ENCODE data around the gene HMGA1.
A peak's percentile ranks its signal among the peaks of the same experiment; 100 is the strongest.

Gene HMGA1

DNA sequence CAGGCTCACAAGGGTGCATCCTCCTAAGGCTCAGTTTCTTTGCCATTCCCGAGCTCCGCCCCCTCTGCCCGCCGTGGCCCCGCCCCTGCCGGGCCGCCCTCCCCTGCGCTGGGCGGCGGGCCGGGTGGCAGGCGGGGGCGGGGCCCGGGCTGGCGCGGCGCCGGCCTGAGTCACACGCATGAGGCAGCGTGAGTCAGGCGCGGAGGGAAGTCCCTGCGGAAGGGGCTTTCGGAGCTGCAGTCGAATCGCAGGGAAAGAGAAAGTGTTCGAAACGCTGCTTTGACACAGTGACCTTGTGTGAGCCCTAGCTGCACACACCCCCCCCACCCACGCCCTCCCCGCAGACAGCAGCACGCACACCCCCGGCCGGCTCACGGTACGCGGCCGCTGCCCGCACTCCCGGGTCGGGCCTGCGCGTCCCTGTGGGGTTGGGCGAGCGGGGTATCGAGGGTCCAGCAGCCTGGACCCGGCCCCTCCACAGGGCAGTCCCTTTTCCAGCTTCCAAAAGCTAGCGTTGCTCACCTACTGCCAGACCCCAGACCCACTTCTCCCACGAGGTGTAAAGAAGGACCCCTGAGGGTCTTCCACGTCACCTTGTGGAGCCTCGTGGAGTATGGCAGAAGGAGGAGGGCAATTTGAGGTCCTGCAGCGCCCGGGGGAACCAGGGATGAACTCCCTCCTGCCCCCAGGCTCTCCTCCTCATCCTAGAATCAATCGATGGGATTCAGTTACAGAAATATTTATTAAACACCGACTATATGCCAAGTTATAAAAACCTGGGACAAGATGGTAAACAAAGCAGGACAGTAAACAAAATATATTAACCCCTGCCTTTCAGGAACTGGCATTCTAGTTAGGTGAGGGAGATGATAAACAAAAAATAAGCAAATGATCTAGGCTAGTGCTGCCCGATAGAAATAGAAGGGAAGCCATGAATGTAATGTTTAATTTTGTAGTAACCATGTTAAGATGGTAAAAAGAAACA, 12.4 kb upstream of the HMGA1 start:
- DNase-seq (ENCODE audit: low read depth) = peak; percentile 91

DNA sequence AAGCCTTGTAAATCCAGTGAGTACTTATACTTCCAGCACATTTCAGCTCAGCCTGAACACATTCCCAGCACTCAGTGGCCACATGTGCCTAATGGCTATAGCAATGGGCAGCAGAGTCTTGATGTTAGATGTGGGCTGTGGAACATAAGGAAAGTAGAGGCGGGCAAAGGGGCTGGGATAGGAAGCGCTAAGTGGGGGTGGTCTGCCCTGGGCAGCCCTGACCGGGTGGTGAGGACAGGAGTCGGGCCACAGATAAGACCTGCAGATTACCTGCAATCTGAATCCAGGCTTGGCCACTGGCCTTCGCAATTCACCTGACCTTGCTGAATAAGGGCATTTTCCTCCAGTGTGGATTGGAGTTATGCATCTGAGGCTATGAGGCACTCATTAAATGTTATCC, 11.1 kb upstream of the HMGA1 start:
- no peak for DNase-seq (ENCODE audit: low read depth)

DNA sequence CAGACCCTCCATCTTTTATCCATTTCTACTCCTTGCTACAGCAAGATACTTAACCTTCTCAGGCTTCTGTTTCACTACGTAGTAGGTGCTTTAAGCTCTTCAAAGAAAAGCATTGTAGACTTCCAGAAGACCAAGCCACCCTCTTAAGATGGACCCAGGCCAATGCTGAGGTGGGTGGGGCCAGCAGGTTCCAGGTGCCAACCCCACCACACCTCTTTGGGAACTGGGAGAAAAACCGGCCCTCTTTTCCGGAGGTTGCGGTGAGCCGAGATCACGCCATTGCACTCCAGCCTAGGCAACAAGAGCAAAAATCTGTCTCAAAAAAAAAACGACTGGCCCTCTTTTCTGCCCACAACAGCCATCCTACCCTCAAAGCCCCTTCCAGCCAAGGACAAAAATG, 10.6 kb upstream of the HMGA1 start:
- no peak for DNase-seq (ENCODE audit: low read depth)

DNA sequence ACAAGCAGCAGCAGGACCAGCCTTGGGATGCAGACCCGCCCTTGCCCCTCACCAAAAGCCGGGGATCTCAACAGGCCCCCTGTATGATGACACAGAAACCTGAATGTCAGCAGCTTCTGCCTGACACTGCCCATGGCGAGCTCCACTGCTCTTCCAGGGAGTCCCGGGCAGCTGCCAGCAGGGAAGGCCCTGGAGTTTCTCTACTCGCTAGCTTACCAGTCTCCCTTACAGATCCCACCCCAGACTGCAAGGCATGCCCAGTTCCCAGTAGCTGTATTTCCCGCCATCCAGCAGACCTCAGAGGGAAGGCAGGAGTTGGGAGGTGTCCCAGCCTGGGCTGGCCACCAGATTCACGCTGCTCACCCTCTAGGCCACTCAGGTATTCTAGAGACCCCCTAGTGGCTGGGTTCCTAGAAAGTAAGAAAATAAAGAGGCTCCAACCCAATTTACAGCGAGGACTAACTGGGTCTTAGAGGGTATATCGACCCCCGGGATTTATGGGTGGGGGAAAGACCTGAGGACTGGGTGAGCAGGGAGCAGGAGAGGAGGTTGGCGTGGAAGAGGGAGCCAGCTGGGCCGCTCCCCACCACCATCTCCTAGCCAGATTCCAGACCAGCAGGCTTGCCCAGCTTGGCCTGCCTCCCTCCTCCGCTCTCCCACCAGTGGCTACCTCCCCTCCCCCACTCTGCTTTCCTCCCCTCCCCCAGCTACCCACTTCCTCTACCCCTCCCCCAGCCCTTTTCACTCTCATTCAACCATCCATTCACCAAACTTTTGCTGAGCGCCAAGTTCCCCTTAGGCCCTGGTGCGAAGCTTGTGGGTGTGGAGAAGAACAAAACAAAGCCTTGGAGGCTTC, 9.7 kb upstream of the HMGA1 start:
- no peak for DNase-seq (ENCODE audit: low read depth)

DNA sequence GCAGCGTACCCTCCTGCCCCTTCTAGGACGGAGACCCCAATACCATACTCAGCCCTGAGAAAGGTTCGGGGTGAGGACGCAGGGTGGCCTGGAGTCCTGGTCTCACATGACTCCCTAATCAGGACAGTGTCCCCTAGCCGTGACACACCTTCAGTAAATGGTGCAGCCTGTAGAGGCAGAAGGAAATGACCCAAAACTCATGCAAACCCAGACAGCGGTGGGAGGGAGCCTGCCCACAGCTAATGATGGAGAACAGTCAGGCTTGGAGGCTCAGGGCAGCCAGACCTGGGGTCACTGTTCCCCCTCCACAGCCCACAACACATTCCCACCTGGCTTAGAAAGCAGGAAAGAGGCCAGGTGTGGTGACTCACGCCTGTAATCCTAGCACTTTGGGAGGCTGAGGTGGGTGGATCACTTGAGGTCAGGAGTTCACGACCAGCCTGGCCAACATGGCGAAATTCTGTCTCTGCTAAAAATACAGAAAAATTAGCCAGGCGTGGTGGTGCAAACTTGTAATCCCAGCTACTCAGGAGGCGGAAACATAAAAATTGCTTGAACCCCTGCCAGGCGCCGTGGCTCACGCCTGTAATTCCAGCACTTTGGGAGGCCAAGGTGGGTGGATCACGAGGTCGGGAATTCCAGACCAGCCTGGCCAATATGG, 8.8 kb upstream of the HMGA1 start:
- DNase-seq (ENCODE audit: low read depth) = peak; percentile 52

DNA sequence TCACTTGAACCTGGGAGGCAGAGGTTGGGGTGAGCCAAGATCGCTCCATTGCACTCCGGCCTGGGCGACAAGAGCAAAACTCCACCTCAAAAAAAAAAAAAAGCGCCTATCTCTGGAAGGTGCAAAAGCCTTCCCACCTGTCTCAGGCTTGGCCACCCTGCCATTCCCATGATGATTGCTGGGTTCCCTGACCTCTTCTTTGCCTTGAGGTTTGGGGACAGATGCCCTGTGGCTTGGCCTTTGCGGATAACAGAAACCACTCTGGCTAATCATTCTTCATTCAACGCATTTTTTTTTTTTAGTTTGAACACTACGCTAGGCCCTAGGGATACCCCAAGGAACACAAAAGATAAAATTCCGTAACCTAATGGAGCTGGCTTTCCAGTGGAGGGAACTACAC, 6.8 kb upstream of the HMGA1 start:
- no peak for DNase-seq (ENCODE audit: low read depth)

DNA sequence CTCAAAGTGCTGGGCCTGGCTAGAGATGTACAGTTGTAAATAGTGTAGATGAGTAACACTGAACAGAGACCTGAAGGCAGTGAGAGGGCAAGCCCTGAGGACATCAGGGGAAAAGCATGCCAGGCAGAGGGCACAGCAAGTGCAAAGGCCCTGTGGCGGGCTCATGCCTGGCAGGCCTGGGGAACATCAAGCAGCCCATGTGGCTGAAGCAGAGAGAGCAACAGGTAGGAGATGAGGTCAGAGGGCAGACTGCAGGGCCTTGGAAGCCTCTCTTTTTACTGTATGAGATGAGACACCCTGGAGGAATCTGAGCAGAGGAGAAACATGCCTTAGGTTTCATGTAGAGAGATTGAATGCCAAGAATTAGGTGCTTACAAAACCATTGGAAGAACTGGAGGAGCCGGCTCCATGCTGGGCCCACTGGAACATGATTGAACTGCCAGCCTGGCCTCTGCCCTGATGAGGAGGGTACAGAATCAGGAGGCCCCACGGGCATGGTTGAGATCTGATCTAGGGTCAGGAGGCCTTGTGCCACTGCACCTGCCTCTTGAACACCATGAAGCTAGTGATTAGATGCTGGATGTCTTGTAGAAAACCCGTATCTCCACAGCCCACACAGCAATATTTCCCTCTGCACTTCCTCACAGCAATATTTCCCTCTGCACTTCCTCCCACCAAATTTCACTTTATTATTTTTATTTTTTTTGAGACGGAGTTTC, 5.9 kb upstream of the HMGA1 start:
- DNase-seq (ENCODE audit: low read depth) = peak; percentile 37

DNA sequence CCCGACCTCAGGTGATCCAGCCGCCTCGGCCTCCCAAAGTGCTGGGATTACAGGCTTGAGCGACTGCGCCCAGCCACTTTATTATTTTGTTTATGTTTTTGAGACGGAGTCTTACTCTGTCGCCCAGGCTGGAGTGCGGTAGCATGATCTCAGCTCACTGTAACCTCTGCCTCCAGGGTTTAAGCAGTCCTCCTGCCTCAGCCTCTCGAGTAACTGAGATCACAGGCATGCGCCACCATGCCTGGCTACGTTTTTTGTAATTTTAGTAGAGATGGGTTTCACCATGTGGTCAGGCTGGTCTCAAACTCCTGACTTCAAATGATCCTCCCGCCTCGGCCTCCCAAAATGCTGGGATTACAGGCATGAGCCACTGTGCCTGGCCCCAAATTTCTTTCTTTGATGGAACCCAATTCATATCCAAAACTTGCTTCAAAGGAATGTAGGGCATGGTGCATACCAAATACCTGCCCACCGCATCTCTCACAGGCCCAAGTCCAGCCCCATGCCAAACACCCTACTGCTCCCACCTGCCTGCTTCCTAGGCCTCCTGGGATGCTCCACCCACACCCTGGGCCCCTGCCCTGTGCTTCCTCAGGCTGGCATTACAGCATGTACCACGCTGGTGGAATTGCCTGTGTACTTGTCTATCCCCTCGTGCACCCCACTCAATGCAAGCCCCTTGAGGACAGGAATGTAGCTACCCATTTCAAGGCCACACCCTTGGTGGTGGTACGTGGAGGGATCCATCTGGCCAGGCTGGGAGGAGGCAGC, 4.9 kb upstream of the HMGA1 start:
- no peak for DNase-seq (ENCODE audit: low read depth)

DNA sequence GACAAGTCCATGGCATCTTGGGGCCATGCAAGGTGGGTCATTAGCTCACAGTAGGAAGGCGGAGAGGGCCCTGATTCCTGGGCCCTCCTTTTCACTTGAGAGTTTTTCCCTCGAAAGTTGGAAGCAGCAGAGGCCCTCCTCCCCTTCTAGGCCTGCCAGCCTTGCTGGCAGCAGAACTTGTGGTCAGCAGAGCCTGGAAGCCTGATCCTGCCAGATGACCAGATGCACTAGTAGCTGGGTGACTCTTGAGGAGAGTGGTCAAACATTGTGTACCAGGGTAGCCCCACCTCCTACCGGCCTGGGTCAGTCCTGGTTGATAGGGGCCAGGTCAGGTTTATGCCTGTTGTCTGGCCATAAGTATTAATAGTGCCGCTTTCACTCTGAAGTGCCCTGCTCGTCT, 3.8 kb upstream of the HMGA1 start:
- peak; percentile 53 for DNase-seq (ENCODE audit: low read depth)

DNA sequence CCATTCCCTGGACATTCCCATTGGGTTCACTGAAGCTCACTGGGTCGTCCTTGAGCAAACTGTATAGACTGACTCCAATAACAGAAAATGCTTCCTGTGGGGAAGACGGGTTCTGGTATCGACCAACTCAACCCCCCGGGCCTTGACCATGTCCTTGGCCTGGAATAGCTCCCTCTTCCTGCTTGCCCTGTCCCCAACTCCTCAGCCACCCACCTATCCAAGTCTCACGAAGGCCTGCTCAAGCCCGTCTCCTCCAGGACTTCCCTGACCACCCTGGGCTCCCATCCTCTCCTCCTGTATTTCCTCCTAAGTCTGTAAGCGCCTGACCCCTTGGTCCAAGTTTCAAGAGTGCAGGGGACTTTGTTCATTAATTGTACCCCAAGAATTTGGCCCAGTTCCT, 2.8 kb upstream of the HMGA1 start:
- DNase-seq (ENCODE audit: low read depth) = no peak

DNA sequence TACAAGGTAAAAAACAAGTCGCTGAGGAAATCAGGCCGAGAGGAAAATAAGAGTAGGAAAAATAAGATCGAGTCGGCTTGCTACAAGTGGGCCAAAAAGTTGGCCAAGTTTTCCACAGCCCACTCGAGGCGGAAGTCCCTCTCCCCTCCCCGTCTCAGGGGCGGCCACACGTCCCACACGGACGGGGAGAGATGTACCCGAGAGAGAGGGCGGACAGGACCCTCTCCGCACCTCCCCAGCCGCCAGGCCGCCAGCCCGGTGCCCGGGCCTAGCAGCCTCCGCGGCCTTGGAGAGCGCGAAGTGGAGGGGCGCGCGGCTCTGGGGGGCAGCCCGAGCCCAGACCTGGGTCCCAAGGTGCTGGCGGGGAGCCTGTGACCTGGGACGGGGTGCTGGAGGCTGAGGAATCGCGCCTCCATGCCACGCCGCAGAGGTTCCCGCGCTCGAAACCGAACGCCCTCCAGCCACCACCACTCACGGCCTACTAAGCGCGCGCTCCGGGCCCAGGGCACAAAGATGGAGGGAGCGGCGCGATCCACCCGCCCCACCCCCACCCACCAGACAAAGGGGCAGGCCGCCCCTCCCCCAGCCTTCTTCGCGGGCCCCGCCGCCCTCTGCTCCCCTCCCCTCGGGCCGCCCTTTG, 1.9 kb upstream of the HMGA1 start:
- no peak for DNase-seq (ENCODE audit: low read depth)

DNA sequence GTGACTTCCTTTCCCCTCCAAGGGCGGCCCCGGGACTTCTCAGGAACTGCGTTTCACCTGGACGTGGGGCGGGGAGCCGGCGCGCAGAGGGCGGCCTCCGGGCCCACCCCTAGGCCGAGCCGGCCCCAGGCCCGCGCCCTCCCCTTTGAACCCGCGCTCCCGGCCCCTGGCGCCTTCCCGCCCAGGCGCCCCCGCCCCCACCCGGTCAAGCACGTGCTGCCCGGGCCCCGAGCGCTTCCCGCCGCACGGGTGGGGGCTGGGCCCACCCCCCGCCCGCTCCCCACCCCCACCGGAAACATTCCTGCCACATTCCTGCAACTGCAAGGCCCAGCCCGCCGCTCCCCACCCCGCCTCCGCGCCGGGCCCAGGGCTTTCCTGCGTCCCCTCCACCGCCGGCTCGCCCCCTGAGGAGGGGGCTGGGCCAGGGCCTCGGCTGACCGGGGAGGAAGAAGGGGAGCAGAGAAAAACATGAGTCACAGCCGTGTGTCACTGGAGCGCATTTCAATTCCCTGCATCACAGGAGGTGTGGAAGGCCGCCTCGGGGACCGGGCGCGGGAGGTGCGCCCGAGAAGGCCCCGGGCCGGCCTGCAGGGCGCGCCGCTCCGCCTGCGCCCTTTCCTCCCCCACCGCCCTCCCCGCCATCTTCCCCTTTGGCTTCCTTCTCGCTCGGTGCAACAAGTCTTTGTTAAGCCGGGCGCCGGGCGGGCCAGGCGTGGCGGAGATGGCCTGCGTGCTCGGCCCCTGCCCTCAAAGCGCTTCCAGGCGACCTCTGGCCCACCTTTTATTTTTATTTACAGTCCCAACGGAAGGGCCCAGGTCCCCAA, 1.2 kb upstream of the HMGA1 start:
- peak; percentile 78 for DNase-seq (ENCODE audit: low read depth)

DNA sequence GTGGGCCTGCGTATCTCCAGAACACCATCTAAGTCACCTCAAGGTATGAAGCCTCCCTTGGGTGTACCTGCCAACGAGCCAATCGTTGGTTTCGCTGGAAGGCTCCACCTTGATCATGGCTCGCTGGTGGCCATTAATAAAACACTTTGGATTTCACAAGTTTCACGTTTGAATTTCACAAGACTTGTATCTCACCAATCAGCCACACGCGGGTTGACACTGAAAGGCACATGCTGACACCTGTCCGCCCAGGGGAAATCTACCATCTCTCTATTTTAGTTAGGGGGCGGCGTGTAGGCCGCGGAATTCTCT, 586 bp upstream of the HMGA1 start:
- peak; percentile 48 for DNase-seq (ENCODE audit: low read depth)

DNA sequence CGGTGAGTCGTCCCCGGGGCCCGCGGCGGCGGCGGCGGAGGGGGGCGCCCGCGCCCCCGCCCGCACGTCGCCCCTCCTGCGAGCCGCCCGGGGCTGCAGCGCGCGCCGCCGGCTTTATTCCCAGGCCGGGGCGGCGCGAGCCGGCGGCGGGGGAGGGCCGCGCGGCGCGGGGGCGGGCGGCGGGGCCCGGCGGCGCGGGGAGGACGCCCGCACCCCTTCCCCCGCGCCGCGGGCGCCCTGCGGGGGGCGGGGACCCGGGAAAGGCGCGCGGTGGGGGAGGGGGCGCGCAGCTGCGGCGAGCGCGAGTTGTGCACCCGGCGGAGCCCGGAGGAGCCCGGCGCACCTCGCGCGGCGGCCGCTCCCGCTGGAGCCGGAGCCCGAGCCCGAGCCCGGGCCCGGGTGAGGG, 646 bp downstream of the HMGA1 start:
- DNase-seq (ENCODE audit: low read depth) = no peak

DNA sequence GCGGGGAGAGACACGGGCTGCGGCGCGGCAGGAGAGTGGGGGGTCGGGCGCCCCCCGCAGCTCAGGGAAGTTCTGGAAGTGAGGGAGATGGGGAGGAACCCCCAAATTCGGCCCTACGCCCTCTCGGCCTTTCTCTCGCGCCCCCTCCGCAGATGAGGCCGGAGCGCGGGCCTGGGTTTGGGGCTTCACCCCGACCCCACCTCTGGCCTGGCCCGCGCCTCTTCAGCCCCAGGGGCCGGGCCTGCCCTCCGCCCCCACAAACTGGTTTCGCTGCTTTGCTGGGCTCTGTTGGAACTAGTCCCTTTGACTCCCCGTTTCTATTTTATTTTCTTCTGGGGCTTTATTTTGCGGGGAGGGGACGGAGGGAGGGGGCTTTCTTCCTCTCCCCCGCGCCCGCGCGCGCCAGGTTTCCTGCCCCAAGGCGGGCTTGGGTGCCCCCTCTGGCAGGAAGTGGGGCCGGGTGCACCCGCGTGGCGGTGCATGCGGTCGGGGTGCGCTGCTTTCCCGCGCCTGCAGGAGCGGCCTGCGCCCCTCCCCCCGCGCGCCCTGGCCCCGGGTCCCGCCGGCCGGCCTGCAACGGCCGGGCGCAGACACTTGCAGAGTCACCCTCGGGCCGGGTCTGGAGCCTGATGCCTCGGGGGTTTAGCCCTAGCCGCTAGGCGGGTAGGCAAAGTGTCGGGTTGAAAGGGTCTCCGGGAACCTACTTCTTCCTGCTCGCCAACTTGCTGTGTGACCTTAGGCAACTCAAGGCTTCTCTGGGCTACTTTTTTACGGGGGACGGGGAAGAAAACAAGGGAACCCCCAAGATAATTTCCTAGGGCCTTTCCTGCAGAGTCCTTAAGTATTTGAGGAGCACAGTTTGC, 1.3 kb downstream of the HMGA1 start:
- DNase-seq (ENCODE audit: low read depth) = no peak

DNA sequence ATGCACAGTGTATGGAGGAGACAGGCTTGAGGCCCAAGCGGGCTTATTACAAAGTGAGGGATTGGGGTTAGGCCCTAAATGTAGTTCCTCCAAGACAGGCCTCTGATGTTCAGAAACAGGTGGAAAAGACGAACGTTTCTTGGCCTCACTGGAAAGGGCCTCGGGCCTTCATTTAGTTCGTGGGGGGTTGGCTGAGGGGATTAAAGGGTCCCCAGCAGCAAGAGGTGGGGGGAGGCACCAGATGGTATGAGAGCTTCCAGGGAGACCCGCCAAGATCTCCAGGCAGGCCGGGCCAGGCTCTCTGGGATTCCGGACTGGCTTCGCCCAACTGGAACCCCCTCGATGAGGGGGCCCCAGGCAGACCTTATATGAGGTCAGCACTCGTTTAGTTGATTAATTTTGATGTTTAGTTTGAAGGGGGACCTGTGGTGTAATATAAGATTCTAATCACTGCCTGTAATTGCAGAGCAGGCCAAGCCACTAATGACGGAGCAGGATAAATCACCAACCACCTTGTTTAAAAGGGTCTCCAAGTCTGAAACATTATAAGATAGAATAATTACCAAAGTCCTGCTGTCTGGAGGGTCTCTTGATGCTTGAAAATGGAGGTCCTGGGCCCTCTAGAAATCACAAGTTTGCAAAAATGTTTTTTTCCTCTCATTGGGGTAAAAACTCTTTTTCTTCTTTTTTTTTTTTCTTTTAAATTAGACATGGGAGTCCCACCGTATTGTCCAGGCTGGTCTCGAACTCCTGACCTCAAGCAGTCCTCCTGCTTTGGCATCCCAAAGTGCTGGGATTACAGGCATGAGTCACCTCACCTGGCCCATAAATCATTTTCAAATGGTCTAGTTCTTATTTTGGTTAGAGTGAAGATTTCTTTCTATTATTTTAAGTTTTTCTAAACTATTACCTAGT, 2.2 kb downstream of the HMGA1 start:
- DNase-seq (ENCODE audit: low read depth) = no peak

DNA sequence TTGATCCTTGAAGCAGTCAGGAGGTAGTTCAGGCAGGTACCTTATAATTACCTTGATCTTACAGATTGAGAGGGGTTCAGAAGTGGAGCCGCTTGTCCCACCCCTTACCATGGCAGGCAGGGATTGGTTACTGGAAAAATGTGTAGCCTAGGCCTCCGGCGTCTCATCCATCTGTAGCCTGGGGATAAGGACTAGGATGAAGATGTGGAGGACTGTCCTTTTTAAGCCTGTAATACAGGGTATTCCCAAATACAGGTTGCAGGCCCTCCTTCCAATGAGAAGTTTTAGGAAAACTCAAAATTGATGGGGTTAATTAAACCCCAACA, 2.8 kb downstream of the HMGA1 start:
- no peak for DNase-seq (ENCODE audit: low read depth)

DNA sequence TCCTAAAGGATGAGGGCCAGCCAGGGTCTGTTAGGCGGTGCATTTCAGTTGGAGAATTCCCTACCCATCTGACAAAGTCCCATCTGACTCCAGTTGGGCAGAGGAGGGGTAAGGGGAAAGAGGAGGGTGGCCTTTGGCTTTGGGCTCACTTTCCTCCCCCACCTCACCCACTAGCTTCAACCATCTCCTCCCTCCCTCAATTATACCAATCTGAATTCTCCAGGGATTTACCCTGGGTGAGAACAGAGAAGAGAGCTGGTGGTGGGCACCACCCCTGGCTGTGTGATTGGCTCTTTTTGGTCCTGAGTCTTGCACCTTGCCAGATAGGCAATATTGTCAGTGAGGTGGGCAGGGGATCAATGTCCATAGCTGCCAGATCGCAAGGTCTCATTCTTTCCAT, 3.2 kb downstream of the HMGA1 start:
- no peak for DNase-seq (ENCODE audit: low read depth)
